Smooth muscle cell (in vitro differentiated cells): Measurements from ENCODE around the gene ELOVL5. TPM values are rescaled to one million over a fixed set of nuclear protein-coding genes. Genes with fewer than 3 reads are reported as not detected.
A peak's percentile ranks its signal among the peaks of the same experiment; 100 is the strongest.
"Not testable (repeated sequence)": the region's sequence is repeated elsewhere in the genome, so short reads cannot be mapped to it uniquely, and the experiment has no call there.

Experiments
- DNase-seq: peaks from one replicate; lab custom pipeline; 2025; ENCODE audit not compliant: unreplicated experiment; lab: John Stamatoyannopoulos, UW
- H2AFZ ChIP-seq: fragments of 200-600 bp; sonication (generic); 2 replicates; pipeline ENCODE4 v1.6.0; 2016; ENCODE audit warnings: antibody characterized with exemption, low read depth, mild to moderate bottlenecking
- H3F3A ChIP-seq: fragments of 200-600 bp; sonication (generic); 2 replicates; pipeline ENCODE4 v1.6.0; 2017; ENCODE audit warnings: antibody characterized with exemption, low read depth
- H3K27ac ChIP-seq: fragments of 200-600 bp; sonication (generic); 2 replicates; pipeline ENCODE4 v1.5.1; 2016; ENCODE audit warnings: low read depth, mild to moderate bottlenecking
- H3K27me3 ChIP-seq: fragments of 200-600 bp; sonication (generic); 2 replicates; pipeline ENCODE4 v1.6.1; 2016; ENCODE audit warnings: low read depth, mild to moderate bottlenecking
- H3K36me3 ChIP-seq: fragments of 200-600 bp; sonication (generic); 2 replicates; pipeline ENCODE4 v1.5.1; 2016; ENCODE audit warnings: low read depth
- H3K4me1 ChIP-seq: fragments of 200-600 bp; sonication (generic); 2 replicates; pipeline ENCODE4 v1.5.1; 2016; ENCODE audit warnings: low read depth
- H3K4me2 ChIP-seq: fragments of 200-600 bp; sonication (generic); 2 replicates; pipeline ENCODE4 v1.6.0; 2016; ENCODE audit warnings: mild to moderate bottlenecking
- H3K4me3 ChIP-seq: fragments of 200-600 bp; sonication (generic); 2 replicates; pipeline ENCODE4 v1.5.1; 2016; ENCODE audit warnings: mild to moderate bottlenecking
- H3K79me2 ChIP-seq: fragments of 200-600 bp; sonication (generic); 2 replicates; pipeline ENCODE4 v1.6.0; 2016; ENCODE audit warnings: low read depth, mild to moderate bottlenecking
- H3K9ac ChIP-seq: fragments of 200-600 bp; sonication (generic); 2 replicates; pipeline ENCODE4 v1.6.0; 2016; ENCODE audit warnings: low read depth
- H3K9me3 ChIP-seq: fragments of 200-600 bp; sonication (generic); replicated peaks from 2 replicates; pipeline ENCODE4 v1.5.1; 2016; ENCODE audit warnings: low read depth
- H4K20me1 ChIP-seq: fragments of 200-600 bp; sonication (generic); 2 replicates; pipeline ENCODE4 v1.6.0; 2016; ENCODE audit warnings: low read depth
- CTCF ChIP-seq: fragments of 200-600 bp; sonication (generic); IDR thresholded peaks from 2 replicates; pipeline ENCODE4 v1.5.1; 2017; ENCODE audit warnings: borderline replicate concordance, mild to moderate bottlenecking, antibody characterized with exemption; ENCODE audit not compliant: insufficient read depth, poor library complexity, severe bottlenecking
- WGBS: methylation state at CpG from one replicate; pipeline ENCODE4 v1.1.7; 2016; ENCODE audit warnings: low lambda C conversion rate; 5-methylcytosine and 5-hydroxymethylcytosine counted together
- polyA plus RNA-seq: library from polyadenylated mRNA; unstranded; fragments of >200 nt; fragmentation: Nextera tagmentation; extraction: Ambion mirVana; gene quantifications from 2 replicates; pipeline ENCODE4 v1.2.1, GENCODE V29; 2016
- total RNA-seq: library from RNA; depleted of rRNA; stranded (reverse); fragments of >200 nt; gene quantifications from 2 replicates; pipeline ENCODE4 v1.2.3, GENCODE V29; 2014

Gene ELOVL5
- total and polyA plus RNA-seq, 2 experiments from 2014 or later: 71.9 to 79.2 TPM

- H3K9ac ChIP-seq: peak overlapping the region; percentile 10
- H3K36me3 ChIP-seq: no peaks in the 10 kb centered on the region
- WGBS: 91% methylated on average over 2 of the region's 2 CpGs
- peaks cover 97% of the 10 kb centered on the region for H4K20me1 ChIP-seq
- H3K4me1 ChIP-seq: peaks cover 19% of the 10 kb centered on the region
- DNase-seq: no peak
- H3K4me2 ChIP-seq: peak overlapping the region; percentile 40
- no peak overlapping the region for H2AFZ ChIP-seq
- no peak for TF ChIP-seq CTCF
- peaks cover 5% of the 10 kb centered on the region for H3F3A ChIP-seq
- H3K79me2 ChIP-seq: peaks cover 83% of the 10 kb centered on the region
- H3K9me3 ChIP-seq: no peaks in the 10 kb centered on the region
- no peaks in the 10 kb centered on the region for H3K27me3 ChIP-seq
- no peak overlapping the region for H3K4me3 ChIP-seq
- H3K27ac ChIP-seq: peak overlapping the region; percentile 63
Observed at GRCh38 chr6:53321701-53322100, 27.0 kb downstream of the ELOVL5 start.

GRCh38 chr6:53320964-53321363 lies 27.8 kb downstream of the ELOVL5 start:
- H3K4me3 ChIP-seq: no peak overlapping the region
- DNase-seq: no peak
- H3K4me2 ChIP-seq: peak overlapping the region; percentile 40
- H3K79me2 ChIP-seq: peaks cover 89% of the 10 kb centered on the region
- H3K36me3 ChIP-seq: no peaks in the 10 kb centered on the region
- TF ChIP-seq CTCF: no peak
- H3K27me3 ChIP-seq: no peaks in the 10 kb centered on the region
- peaks cover 5% of the 10 kb centered on the region for H3F3A ChIP-seq
- H3K9me3 ChIP-seq: no peaks in the 10 kb centered on the region
- H3K9ac ChIP-seq: no peak overlapping the region
- H4K20me1 ChIP-seq: peaks cover 97% of the 10 kb centered on the region
- peaks cover 19% of the 10 kb centered on the region for H3K4me1 ChIP-seq
- peak overlapping the region; percentile 63 for H3K27ac ChIP-seq
- 69% methylated on average over 5 of the region's 5 CpGs for WGBS
- H2AFZ ChIP-seq: no peak overlapping the region

GRCh38 chr6:53318429-53318828 lies 30.3 kb downstream of the ELOVL5 start:
- peaks cover 5% of the 10 kb centered on the region for H3F3A ChIP-seq
- no peak overlapping the region for H2AFZ ChIP-seq
- H3K4me2 ChIP-seq: no peak overlapping the region
- H3K4me1 ChIP-seq: peaks cover 19% of the 10 kb centered on the region
- peaks cover 97% of the 10 kb centered on the region for H4K20me1 ChIP-seq
- H3K9me3 ChIP-seq: no peaks in the 10 kb centered on the region
- no peaks in the 10 kb centered on the region for H3K27me3 ChIP-seq
- WGBS: 97% methylated on average over 5 of the region's 5 CpGs
- no peak for TF ChIP-seq CTCF
- DNase-seq: no peak
- H3K9ac ChIP-seq: no peak overlapping the region
- H3K27ac ChIP-seq: no peak overlapping the region
- no peak overlapping the region for H3K4me3 ChIP-seq
- H3K36me3 ChIP-seq: no peaks in the 10 kb centered on the region
- peaks cover 87% of the 10 kb centered on the region for H3K79me2 ChIP-seq

GRCh38 chr6:53317861-53318260 lies 30.9 kb downstream of the ELOVL5 start:
- Histone ChIP-seq H3K9me3 (no peaks in the 10 kb centered on the region), H3F3A (peaks cover 5% of the 10 kb centered on the region), H2AFZ (no peak overlapping the region), H3K36me3 (no peaks in the 10 kb centered on the region), H3K4me1 (peaks cover 19% of the 10 kb centered on the region), H3K4me3 (no peak overlapping the region), H4K20me1 (peaks cover 97% of the 10 kb centered on the region), H3K4me2 (no peak overlapping the region), H3K9ac (no peak overlapping the region), H3K27ac (no peak overlapping the region), H3K27me3 (no peaks in the 10 kb centered on the region), H3K79me2 (peaks cover 87% of the 10 kb centered on the region)
- no peak for TF ChIP-seq CTCF
- 98% methylated on average over 2 of the region's 2 CpGs for WGBS
- no peak for DNase-seq

GRCh38 chr6:53317299-53317698 lies 31.5 kb downstream of the ELOVL5 start:
- H3K4me3 ChIP-seq, H3F3A ChIP-seq, H3K36me3 ChIP-seq, H3K9me3 ChIP-seq, H3K27ac ChIP-seq, H2AFZ ChIP-seq, H3K4me2 ChIP-seq, H3K27me3 ChIP-seq, H3K9ac ChIP-seq, DNase-seq: not testable (repeated sequence)
- peaks cover 15% of the 10 kb centered on the region for H3K4me1 ChIP-seq
- peaks cover 97% of the 10 kb centered on the region for H4K20me1 ChIP-seq
- 87% methylated on average over 7 of the region's 8 CpGs for WGBS
- peaks cover 93% of the 10 kb centered on the region for H3K79me2 ChIP-seq
